Effector CD8-positive, alpha-beta T cell (primary cell): ENCODE measurements around the gene FHAD1.

Source experiments
- DNase-seq: peaks from one replicate; lab custom pipeline; 2025; lab: John Stamatoyannopoulos, UW

Gene FHAD1

DNA sequence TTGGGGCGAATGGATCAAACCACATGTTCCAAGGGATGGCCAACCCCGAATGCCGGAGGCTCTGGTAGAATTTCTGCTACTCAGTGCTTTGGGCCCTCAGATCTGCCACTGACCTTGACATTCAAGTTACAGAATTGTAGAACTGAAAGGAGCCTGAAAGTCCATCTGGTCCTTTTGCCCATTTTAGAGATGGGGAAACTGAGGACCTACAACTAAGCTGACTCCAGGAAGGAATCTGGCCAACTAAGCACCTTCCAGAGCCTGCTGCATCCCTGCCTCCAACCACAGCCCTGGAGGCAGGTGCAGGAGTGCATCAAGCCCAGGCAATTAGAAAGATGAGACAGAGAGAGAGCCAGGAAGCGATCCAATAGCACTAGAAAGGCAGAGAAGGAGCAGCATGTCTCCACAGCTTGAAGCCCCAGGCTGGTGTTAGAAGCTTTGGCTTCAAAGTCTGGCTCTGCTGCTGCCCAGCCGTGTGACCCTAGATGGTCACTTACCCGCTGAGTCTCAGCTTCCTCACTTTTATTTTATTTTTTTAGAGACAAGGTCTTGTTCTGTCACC is 189.9 kb downstream of the FHAD1 start:
- no peak for DNase-seq

DNA sequence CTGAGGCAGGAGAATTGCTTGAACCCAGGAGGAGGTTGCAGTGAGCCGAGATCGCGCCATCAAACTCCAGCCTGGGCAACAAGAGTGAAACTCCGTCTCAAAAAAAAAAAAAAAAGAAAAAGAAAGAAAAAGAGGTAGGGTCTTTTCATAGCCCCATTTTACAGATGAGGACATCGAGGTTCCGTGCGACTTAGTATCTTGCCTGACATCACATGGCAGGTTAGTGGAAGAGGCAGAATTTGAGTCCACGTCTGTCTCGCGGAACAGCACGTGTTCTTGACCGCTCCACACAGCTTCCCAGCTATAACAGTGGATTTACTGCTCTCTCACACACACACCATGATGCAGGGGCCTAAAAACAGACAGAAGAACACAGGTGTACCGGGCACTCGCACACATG is 192.3 kb downstream of the FHAD1 start:
- no peak for DNase-seq

DNA sequence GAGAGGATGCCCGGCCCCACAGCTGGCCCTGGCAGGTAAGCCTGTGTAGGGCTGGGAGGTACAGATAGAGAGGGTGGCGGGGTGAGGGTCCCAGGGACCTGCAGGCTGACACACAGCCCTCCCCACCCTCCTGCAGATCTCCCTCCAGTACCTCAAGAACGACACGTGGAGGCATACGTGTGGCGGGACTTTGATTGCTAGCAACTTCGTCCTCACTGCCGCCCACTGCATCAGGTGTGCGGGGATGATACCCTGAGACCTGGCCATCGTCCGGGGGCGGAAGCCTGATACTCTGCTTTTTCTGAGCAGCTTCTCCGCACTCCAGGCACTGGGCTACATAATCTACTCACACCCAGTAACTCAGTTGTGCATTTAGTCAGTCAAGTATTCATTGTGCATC is 193.3 kb downstream of the FHAD1 start:
- no peak for DNase-seq

DNA sequence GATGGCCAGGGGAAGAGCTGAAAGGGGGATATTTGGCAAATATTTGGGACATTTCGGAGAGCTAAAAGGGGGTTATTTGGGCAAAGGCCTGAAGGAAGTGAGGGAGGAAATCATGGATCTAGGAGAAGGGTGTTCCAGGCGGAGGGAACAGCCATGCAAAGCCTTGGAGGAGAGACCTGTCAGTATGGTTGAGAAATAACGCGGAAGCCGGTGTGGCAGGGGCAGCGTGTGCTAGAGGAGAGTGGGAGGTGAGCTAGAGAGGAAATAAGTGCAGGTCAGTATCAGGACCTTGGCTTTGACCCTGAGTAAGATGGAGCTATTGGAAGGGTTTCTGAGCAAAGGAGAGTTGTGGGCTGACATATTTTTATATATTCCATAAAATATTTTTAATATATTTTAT is 194.2 kb downstream of the FHAD1 start:
- no peak for DNase-seq

- no peak for DNase-seq
These were observed 195.1 kb downstream of the FHAD1 start for GRCh38 chr1:15442119-15442518.

DNA sequence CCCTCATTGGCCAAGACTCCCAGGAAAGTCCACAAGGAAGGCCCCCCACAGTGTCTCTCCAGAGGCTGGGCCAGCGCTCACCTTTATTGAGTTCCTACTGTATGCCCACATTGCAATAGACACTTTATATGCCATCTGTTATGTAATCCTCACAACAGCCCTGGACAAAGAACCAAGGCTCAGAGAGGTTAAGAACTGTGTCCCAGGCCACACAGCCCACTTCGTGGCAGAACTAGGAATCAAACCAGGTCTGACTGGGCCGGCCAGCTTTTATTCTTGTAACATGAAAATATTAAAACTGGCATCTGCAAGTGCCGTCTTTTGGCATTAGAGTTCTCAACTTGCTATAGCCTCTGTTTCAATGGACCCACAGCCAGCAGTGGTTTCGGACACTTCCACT is 195.7 kb downstream of the FHAD1 start:
- DNase-seq: no peak

DNA sequence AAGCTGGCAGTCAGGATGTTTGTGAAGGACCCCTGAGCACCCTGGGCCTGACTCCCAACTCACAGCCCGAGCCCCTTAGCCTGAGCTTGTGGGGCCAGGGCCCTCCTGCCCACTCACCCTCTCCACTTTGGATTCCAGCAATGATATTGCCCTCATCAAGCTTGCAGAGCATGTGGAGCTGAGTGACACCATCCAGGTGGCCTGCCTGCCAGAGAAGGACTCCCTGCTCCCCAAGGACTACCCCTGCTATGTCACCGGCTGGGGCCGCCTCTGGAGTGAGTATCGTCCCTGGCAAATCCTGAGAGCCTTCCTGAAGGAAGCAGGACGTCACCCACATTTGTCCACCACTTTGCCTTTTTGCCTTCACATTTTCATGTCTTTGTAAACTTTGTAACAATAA is 196.3 kb downstream of the FHAD1 start:
- DNase-seq: no peak

DNA sequence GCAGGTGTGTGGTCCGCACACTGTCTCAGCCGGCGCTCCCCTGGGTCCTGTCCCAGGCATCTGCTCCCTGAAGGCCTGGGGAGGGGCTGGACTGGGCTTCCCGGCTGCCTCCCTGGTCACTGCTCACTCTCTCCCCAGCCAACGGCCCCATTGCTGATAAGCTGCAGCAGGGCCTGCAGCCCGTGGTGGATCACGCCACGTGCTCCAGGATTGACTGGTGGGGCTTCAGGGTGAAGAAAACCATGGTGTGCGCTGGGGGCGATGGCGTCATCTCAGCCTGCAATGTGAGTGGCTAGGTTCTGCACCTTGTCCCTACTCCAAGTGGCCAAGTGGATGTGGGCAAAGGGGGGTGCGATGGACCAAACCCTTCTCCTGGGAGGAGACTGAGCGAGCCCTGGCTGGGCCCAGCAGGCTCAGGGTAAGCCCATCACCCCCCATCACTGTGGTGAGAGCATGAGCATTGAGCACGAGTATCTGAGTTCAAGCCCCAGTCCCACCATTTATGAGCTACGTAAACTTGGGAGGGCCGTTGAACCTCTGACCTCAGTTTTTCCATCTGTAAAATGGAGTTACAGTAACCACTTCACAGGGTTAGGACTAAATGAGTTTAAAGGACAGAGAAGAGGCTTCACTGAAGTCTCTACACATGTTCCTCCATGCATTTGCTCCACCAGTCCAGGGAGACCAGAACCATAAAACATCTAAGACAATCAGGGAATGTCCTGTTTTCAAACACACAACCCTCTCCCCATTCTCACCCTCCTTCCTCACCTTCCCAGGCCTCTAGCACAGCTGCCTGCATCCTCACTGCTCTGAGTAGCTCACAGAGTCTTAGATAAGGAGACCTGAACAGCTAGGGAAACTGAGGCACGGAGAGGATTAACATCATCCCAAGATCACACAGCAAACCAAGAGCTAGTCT is 197.7 kb downstream of the FHAD1 start:
- no peak for DNase-seq

DNA sequence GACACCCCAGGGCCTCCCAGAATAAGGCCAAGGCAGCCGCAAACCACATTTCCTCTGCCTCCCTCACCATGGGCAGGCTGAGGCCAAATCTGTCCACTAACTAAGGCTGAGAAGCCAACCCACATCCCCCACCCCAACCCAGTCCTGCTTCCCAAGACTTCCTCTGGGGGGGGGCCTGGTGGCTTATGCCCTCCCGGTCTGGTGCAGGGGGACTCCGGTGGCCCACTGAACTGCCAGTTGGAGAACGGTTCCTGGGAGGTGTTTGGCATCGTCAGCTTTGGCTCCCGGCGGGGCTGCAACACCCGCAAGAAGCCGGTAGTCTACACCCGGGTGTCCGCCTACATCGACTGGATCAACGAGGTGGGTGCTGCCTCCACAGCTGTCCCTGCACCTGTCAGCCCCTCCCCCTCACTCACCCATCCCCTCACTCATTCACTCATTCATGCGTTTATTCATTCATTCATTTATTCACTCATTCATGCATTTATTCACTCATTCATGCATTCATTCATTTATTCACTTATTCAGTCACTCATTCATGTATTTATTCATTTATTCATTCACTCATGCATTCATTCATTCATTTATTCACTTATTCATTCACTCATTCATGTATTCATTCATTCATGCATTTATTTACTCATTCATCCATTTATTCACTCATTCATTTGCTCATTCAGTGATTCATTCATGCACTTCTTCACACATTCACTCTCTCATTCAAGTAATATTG is 198.5 kb downstream of the FHAD1 start:
- no peak for DNase-seq

DNA sequence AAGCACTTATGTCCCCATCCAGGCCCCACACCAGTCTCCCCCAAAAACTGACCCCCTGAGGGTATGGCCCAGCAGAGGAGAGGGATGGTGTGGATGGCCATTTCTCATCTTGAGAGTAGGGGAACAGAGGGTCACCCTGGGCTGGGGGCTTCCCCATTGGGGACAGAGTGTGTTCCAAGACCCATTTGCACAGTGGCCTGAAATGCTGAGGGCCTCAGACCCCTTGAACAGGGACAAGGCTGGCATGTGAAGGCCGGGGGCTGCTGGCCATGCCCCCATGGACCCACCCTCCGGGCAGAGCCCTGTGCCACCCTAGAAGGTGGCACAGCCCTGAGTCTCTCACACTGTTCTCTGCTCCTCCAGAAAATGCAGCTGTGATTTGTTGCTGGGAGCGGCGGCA is 199.2 kb downstream of the FHAD1 start:
- no peak for DNase-seq
